ENCODE measurements around the gene ATF1. TPM values are rescaled to one million over a fixed set of nuclear protein-coding genes. Genes with fewer than 3 reads are reported as not detected.

Gene ATF1
- total RNA-seq, 4 donors from 2014 or later, result 10.0 to 19.4 (median 16.5) TPM

GRCh38 chr12:50728417-50728816 is 35.5 kb upstream of the ATF1 start:
- no peak overlapping the region for H3K27ac ChIP-seq
- in situ Hi-C loops (cut with MboI; ENCODE audit: low pct_ligation_motif_present in 1 of 4, low pct_unique_long_range_greater_than_20kb in 1 of 4, low sequenced_read_pairs in 3 of 4) (no loop called here), intact Hi-C loops (cut with DNase I; ENCODE audit: low total_unique reads) (no loop called here)
- H3K4me3 ChIP-seq, result no peak overlapping the region
- no peaks in the 10 kb centered on the region for H3K4me1 ChIP-seq
- no peaks in the 10 kb centered on the region for H3K9me3 ChIP-seq
- H3K27me3 ChIP-seq, result no peaks in the 10 kb centered on the region
- no peak for TF ChIP-seq POLR2AphosphoS5 (IDR thresholded peaks at IDR 0.05)
- no peak for TF ChIP-seq POLR2A (IDR thresholded peaks at IDR 0.05)
- TF ChIP-seq CTCF (IDR thresholded peaks at IDR 0.05), result no peak
- no peak for TF ChIP-seq EP300 (IDR thresholded peaks at IDR 0.05; ENCODE audit: low read depth)
- 90% methylated on average over 7 of the region's 7 CpGs; no CpG with 5 or more reads in 1 of the 2 donors for WGBS, 2 donors (ENCODE audit: low coverage in 1 of 2)
- peaks cover 0 to 75% (median 25%) of the 10 kb centered on the region in 4 donors for H3K36me3 ChIP-seq
- no peak for DNase-seq

- 87 to 94% methylated on average over 4 of the region's 4 CpGs for WGBS, 2 donors (ENCODE audit: low coverage in 1 of 2)
- TF ChIP-seq CTCF (IDR thresholded peaks at IDR 0.05) (no peak), EP300 (IDR thresholded peaks at IDR 0.05; ENCODE audit: low read depth) (no peak), POLR2AphosphoS5 (IDR thresholded peaks at IDR 0.05) (no peak), POLR2A (IDR thresholded peaks at IDR 0.05) (no peak)
- H3K4me1 ChIP-seq, result no peaks in the 10 kb centered on the region
- H3K27ac ChIP-seq, result no peak overlapping the region
- H3K36me3 ChIP-seq, result peaks cover 0 to 74% (median 25%) of the 10 kb centered on the region in 4 donors
- H3K27me3 ChIP-seq, result no peaks in the 10 kb centered on the region
- no peak for DNase-seq
- intact Hi-C loops (cut with DNase I; ENCODE audit: low total_unique reads), result no loop called here
- H3K9me3 ChIP-seq, result no peaks in the 10 kb centered on the region
- in situ Hi-C loops (cut with MboI; ENCODE audit: low pct_ligation_motif_present in 1 of 4, low pct_unique_long_range_greater_than_20kb in 1 of 4, low sequenced_read_pairs in 3 of 4), result no loop called here
- no peak overlapping the region for H3K4me3 ChIP-seq
Observed at GRCh38 chr12:50728841-50729240, 35.1 kb upstream of the ATF1 start.

GRCh38 chr12:50732591-50732990 is 31.3 kb upstream of the ATF1 start:
- no peak overlapping the region for H3K27ac ChIP-seq
- DNase-seq, result no peak
- WGBS, 2 donors (ENCODE audit: low coverage in 1 of 2), result 85 to 87% methylated on average over 7 to 9 of the region's 9 CpGs
- no peaks in the 10 kb centered on the region for H3K27me3 ChIP-seq
- in situ Hi-C loops (cut with MboI; ENCODE audit: low pct_ligation_motif_present in 1 of 4, low pct_unique_long_range_greater_than_20kb in 1 of 4, low sequenced_read_pairs in 3 of 4), result no loop called here
- H3K4me1 ChIP-seq, result no peaks in the 10 kb centered on the region
- H3K4me3 ChIP-seq, result no peak overlapping the region
- intact Hi-C loops (cut with DNase I; ENCODE audit: low total_unique reads), result no loop called here
- H3K9me3 ChIP-seq, result no peaks in the 10 kb centered on the region
- H3K36me3 ChIP-seq, result peaks cover 0 to 72% (median 29%) of the 10 kb centered on the region in 4 donors
- TF ChIP-seq POLR2A (IDR thresholded peaks at IDR 0.05) (no peak), EP300 (IDR thresholded peaks at IDR 0.05; ENCODE audit: low read depth) (no peak), CTCF (IDR thresholded peaks at IDR 0.05) (no peak), POLR2AphosphoS5 (IDR thresholded peaks at IDR 0.05) (no peak)

- in situ Hi-C loops (cut with MboI; ENCODE audit: low pct_ligation_motif_present in 1 of 4, low pct_unique_long_range_greater_than_20kb in 1 of 4, low sequenced_read_pairs in 3 of 4), result no loop called here
Observed at GRCh38 chr12:50733706-50734105, 30.2 kb upstream of the ATF1 start.

More at GRCh38 chr12:50733706-50734105, 30.2 kb upstream of the ATF1 start:
- H3K36me3 ChIP-seq, result peaks cover 0 to 72% (median 29%) of the 10 kb centered on the region in 4 donors
- no peaks in the 10 kb centered on the region for H3K9me3 ChIP-seq
- H3K4me1 ChIP-seq, result no peaks in the 10 kb centered on the region
- no peak overlapping the region for H3K27ac ChIP-seq
- TF ChIP-seq POLR2AphosphoS5 (IDR thresholded peaks at IDR 0.05), result no peak
- no peak for TF ChIP-seq POLR2A (IDR thresholded peaks at IDR 0.05)
- TF ChIP-seq CTCF (IDR thresholded peaks at IDR 0.05), result no peak
- no peak for TF ChIP-seq EP300 (IDR thresholded peaks at IDR 0.05; ENCODE audit: low read depth)
- intact Hi-C loops (cut with DNase I; ENCODE audit: low total_unique reads), result no loop called here
- no peak overlapping the region for H3K4me3 ChIP-seq
- 91% methylated on average over 3 of the region's 3 CpGs; no CpG with 5 or more reads in 1 of the 2 donors for WGBS, 2 donors (ENCODE audit: low coverage in 1 of 2)
- DNase-seq, result no peak
- H3K27me3 ChIP-seq, result no peaks in the 10 kb centered on the region

Data from transverse colon (tissue), 4 donors.